CD4-positive, alpha-beta T cell treated with Interleukin-17A for 1 hour (primary cell): ENCODE data around the gene ARHGEF12.

ENCODE experiments used
- DNase-seq: peaks from one replicate; pipeline ENCODE4 v3.0.0-alpha.2; 2020

Gene ARHGEF12, protein sequence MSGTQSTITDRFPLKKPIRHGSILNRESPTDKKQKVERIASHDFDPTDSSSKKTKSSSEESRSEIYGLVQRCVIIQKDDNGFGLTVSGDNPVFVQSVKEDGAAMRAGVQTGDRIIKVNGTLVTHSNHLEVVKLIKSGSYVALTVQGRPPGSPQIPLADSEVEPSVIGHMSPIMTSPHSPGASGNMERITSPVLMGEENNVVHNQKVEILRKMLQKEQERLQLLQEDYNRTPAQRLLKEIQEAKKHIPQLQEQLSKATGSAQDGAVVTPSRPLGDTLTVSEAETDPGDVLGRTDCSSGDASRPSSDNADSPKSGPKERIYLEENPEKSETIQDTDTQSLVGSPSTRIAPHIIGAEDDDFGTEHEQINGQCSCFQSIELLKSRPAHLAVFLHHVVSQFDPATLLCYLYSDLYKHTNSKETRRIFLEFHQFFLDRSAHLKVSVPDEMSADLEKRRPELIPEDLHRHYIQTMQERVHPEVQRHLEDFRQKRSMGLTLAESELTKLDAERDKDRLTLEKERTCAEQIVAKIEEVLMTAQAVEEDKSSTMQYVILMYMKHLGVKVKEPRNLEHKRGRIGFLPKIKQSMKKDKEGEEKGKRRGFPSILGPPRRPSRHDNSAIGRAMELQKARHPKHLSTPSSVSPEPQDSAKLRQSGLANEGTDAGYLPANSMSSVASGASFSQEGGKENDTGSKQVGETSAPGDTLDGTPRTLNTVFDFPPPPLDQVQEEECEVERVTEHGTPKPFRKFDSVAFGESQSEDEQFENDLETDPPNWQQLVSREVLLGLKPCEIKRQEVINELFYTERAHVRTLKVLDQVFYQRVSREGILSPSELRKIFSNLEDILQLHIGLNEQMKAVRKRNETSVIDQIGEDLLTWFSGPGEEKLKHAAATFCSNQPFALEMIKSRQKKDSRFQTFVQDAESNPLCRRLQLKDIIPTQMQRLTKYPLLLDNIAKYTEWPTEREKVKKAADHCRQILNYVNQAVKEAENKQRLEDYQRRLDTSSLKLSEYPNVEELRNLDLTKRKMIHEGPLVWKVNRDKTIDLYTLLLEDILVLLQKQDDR (N-terminal part only)

DNA sequence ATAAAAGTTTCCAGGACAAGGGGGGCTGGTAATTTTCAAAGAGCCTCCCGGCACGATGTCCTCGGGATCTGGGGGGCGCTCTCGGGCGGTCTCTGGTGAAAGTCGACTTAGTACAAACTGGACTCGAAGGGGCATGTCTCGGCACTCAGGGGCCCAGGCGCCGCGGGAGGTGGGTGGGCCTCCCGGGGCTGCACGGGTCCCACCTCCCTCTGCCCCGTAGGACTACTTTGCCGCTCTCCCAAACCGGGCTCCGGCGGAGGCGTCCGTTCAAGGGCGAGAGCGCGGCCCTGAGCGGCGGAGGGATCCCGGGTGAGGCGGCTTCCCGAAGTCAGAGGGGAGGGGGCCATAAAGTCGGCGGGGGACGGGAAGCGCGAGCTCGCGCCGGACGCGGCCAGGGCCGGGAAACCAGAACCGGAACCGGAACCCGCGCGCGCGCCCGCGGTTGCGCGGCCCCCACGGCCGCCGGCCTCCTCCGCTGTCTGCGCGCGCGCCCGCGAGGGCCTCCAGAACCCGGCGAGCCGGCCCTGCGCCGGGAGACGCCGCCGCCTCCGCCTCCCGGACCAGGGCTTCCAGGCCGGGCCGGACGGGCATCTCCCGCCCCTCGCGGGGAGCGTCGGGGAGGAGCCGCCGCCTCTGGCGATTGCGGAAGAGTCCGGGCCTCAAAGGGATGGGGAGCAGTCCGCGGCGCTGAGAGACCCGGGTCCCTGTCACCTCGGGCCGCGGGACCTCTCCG lies at the start of gene ARHGEF12:
Gene ARHGEF12 (plus strand): TSS at position 506 of the 733 bp plus-strand sequence. CDS start 831 bp downstream, outside the sequence.
- DNase-seq = peak; percentile 82

DNA sequence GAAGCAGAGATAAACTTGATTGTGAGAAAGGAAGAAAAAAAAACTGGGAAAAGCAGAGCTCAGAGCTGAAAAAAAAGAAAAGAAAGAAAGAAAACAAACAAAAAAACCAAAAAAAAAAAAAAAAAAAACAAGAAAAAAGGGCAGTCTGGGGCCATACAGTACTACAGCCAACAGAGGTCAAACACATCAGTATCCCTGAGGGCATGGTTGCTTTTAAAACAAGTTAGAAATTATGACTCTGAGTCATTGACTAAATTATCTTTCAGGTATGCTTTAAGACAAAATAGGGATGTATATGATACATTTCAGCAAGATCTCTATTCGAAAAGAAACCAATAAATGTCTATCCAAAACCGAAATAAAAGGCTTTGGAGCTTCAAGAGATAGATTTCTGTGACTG lies 48.2 kb upstream of the ARHGEF12 start:
- DNase-seq = no peak

DNA sequence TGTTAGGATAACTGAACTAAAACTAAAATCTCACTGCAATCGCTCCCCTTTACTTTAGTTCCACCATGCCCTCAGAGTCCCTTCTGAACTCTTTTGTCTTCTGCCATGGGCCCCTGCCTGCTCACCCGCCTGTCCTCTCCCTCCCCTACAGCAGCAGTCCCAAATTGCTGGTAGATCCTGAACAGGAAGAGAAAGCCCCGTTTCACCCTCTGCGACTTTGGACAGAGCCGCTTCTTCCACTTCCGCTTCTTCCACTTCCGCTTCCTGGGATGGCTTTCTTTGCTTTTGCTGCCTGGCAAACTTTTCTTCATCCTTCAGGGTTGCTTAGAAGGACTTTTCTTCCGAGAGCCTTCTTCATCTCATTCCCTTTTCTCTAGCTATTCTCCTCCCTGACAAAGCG lies 46.8 kb upstream of the ARHGEF12 start:
- DNase-seq = no peak

DNA sequence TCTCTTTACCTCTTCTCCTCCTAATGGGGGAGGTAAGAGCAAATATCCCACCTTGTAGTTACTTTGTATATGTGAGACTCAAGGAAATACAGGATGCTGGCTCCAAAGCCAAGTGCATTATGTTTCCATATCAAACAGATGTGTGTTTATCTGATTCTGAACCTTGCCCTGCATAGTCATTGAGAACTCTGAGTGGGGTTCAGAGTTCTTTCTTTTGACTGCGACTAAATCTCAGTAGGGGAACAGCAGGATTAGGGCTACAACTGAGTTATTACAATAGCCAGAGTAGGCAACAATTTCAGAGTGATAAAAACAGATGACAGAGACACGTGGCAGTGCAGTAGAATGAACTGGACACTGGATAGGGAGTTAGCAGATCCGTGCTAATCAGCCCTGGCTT lies 45.3 kb upstream of the ARHGEF12 start:
- DNase-seq = no peak

DNA sequence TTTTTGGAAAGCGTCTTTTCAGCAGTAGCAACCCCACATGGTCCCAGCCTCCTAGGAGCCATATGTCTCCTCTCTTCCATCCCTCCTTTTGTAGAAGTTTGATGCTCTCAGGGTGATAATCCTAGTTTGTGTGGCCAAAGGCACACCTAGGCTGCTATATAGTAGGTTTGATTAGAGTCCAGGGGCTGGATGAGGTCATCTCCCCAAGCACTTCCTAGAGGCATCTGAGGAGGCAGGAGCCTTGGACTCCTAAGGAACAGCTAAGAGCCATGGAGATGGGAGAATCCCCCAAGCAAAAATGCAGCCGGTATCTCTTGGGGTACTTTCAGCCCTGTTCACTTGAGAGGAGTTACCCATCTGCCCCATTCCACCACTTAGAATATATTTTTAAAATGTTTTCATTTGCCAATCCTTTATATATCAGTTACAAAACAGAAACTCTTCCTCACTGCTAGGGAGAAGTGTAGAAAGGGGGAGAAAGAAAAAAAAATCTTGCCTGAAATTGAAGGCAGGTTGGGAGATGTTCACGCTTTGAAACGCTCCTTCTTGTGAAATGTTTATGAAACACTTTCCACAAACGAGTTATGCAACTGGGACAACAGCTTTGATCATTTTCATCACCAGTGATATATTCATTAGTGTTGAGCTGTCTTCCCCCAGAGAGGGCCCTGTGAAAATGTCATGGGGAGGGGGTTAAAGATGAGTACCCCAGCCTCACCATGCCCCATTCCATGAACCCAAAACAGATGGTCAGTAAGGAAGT lies 43.0 kb upstream of the ARHGEF12 start:
- no peak for DNase-seq

DNA sequence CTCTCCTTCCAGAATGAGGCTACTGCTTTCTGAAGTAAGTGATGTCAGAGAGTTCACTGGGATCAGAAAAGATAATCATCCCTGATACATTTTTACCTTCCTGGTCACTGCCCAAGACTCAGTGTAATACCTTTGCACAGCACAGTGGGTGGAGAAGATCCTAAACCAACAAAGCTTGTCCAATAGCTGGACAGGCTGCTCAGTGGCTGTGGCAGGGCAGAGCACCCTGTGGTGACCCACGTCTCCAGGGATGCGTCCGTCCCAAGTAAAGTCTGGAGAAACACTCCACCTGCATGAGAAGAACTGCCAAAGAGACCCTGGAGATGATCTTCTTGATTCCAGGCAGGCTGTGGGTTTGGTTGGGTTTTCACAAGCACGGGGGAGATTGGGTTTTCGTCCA lies 42.1 kb upstream of the ARHGEF12 start:
- no peak for DNase-seq

DNA sequence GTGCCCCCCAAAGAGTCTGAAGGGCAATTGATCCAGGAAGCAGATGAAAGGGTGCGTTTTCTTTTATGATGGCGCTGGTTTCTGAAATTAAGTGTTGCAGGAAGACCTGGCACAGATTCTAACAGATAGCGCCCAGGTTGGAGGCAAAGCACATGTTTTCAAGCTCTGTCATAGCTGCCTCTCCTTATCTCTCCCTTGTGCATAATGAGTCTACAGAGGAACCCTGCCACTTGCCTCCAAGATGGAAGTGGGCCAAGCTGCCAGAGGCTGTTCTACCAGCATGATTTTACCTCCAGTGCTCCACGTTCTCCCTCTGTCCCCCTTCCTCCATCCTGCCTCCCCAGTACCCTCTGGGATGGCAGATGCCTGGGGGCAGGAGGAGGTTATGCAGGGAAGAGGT lies 41.1 kb upstream of the ARHGEF12 start:
- no peak for DNase-seq

DNA sequence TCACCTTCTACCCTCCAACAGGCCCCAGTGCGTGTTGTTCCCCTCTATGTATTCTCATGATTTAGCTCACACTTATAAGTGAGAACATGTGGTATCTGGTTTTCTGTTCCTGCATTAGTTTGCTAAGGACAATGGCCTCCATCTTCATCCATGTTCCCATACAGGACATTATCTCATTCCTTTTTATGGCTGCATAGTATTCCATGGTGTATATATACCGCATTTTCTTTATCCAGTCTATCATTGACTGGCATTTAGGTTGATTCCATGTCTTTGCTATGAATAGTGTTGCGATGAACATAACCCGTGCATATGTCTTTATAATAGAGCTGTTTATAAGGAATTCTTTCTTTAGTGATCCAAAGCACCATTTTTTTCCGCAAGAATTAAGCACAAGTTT lies 39.7 kb upstream of the ARHGEF12 start:
- no peak for DNase-seq

DNA sequence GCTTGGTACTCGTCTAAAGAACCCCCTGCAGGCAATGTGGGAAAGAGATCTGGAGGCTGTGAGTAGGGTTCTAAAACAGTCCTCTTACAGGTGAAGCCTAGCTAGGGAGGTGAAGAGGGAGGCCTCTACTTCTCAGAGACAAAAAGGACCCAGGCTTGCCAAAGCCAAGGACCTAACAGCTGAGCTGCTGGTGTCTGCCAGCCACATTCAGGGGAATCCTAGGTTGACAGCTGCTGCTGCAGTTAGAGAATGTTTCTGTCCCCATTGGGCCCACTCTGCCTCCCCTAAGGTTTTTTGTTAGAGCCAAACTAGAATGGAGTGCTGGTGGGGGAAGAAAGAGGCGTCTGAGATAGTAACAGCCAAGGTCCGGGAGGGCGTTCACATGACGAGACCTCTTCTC lies 37.8 kb upstream of the ARHGEF12 start:
- DNase-seq = no peak

DNA sequence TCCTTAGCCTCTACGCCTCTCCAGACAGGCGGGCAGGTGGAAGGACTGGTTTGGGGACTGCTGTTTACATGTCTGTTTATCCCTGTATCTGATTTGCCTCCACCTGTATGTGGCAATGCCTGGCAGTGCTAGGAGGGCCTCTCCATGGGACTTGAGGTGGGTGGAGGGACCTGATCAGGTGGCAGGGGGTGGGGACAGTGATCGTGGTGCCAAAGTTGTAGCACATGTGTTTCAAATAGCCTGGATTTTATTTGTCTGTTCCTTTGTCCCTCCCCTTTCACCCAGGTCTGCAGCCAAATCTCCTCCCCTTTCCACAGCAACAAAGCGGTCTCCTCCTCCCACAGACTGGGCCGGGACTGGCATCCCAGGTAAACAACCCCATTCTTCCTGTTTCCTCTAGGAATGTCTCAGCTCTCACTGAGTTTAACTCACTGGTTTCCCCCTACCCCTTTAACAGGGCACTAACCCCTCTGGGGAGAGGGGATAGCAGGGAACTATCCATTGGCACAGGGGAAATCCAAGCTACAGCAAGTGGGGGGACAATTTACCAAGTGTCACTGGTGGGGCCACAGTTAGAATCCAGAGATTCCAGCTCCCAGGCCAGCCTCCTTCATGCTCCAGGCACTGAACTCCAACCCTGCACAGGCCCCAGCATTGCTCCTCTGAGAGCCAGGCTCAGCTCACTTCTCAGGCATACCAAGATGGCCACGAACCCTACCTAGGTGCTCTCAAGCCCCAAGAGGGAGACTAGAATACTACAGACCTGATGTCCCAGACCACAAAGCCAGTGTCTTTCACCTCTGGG lies 34.0 kb upstream of the ARHGEF12 start:
- DNase-seq = no peak

DNA sequence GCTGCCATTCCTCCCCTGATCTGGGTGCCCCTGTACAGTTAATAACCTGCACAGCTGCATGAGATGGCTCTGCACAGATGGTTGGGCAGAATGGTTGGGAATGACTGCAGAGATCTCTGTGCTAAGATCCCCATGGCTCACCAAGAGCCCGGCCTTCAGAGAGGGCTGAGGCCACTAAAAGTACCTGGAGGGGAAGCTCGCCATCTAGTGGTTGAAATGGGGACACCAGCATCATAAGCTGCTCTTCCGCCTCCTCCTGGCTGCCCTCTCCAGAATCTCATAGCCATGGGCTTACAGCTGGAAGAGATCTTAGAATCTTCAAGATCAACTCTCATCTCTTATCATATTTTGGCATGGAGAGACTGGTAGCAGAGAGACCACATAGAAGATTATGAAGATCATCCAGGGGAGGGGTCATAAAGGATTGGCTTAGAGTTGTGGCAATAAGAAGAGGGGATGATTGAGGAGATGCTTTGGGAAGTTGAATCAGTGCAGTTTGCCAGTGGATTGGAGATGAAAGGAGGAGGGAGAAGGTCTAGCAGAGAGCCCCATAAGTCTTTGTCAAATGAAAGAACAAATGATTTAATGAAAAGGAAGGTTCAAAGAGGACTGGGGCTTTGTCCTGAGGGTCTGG lies 33.1 kb upstream of the ARHGEF12 start:
- peak; percentile 60 for DNase-seq

DNA sequence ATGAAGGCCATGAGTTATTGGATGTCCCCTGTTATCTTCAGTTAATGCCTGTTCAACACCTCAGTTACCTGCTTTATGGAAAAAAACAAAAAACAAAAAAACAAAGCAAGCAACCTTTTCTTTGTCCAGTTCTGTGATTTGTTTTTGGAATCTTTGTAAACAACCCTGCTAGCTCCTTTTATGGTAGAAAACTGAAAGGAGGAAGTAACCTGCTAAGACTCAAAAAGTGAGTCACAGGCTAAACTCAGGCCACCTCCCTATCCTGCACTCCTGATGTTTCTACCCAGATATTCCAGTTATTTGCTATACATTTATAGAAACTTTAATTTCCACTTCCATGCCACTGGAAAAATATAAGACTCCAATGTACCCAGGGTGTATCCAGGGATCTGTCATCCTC lies 31.7 kb upstream of the ARHGEF12 start:
- DNase-seq = no peak

DNA sequence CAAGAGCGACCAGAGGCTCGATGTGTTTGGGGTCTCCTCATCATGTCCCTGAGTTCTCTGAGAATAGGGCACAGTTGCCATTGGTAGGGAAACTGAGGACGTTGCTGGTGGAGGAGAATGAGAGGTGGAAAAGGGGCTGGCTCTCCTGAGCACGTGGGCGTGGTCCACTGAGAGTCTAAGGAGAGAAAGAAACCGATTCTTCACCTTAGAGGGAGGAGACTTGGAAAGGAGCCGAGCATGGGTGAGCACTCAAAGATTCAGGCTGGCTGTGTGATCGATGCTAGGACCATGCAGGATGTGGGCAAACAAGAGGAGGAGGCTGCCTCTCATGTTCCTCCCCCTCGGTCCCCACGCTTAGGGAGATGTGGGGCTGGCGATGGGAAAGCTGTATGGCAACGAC lies 30.9 kb upstream of the ARHGEF12 start:
- DNase-seq = no peak

DNA sequence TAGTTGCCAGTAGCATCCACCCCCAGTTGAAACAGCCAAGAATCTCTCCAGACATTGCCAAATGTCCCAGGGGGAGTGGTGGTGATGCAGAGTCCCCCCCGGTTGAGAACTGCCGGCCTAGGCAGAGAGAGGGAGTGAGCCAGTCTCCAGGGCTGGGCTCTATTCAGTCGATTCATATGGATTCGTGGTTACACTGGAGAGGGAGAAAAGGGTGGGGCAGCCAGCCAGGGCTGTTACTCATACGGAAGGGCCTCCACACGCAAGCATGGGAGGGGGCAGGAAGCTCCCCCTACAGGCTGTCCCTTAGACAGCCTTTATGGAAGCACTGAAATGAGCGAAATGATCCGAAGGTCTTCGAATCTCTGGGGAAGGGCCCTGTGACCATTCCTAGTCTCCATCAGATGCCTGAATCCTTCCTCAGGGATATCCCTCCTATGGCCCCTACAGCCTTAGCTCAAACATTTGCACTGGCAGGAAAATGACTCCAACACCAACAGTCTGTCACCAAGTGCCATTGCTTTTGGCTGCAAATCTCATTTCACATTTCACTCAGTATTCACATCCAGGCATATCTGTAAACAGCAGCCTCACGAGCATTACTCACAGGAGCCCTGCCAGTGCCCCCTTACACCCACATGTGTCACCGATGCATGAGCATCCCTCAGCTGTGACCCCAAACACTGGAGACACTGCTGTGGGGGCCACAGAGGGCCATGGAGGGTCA lies 29.5 kb upstream of the ARHGEF12 start:
- DNase-seq = no peak

DNA sequence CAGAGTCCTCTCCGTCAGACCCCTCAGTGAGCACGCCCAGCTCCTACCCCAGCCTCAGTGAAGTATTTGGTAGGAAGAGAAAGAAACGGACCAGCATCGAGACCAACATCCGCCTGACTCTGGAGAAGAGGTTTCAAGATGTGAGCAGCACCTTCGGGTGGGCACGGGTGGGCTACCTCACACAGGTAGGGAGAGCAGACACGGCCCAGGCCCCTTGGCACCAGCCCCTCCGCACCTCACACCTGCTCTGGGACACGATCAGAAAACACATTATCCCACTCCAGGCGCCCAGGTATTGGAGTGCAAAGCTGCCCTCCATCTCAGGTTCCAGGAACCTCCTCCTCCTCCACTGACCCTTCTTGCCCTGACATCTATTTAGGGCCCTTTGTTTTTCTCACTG lies 28.7 kb upstream of the ARHGEF12 start:
- no peak for DNase-seq

DNA sequence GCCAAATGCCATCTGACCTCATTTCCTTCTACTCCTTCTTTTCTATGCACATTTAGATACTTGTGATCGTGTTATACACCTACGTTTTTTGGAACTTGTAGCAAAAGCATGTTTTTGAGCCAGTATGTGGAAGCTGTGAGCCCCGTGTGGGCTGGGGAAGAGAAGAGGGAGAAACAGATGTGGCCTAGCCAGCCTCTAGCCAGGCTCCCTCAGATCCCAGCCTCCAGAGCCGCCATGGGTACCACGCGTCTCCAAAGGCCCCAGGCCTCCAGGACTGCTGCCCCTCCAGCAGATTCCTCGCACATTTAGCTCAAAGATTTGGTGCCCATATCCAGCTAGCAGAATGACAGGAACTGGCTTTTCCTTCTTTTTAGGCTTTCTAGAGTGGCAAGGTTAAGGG lies 28.1 kb upstream of the ARHGEF12 start:
- DNase-seq = no peak

DNA sequence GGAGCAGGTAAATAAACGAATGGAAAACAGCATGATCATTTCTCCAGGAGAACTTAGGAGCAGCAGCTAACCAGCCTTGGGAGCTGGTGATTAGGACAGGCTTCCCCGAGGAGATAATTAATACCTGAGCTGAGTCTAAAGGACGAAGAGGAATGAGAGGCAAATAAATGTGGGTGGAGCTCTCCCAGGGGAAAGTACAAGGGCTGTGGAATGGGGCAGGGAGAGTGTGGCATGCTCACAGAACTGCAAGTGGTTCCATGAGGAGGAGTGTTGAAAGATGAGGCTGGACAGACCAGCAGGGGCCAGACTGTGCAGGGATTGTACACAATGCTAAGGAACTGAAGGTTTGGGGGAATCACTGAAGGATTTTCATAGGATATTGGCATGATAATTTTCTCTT lies 25.3 kb upstream of the ARHGEF12 start:
- DNase-seq = no peak

DNA sequence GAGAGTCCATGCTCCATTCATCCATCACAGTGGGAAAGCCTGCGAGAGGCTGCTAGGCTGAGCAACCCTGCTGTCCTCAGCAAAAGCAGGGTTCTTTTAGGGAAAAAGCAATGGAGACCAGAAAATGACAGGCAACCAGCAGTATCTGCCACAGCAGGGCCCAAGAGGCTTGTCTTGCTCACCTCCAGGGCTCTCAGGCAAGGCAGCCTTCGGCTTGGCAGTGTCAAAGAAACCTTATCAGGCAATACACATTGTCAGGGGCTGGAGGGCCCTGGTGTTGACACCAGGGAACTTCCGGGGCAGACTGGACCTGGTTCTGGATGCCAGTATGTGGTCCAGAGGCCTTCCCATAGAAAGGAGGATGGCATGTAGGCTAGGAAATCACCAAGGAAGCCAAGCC lies 21.4 kb upstream of the ARHGEF12 start:
- no peak for DNase-seq

DNA sequence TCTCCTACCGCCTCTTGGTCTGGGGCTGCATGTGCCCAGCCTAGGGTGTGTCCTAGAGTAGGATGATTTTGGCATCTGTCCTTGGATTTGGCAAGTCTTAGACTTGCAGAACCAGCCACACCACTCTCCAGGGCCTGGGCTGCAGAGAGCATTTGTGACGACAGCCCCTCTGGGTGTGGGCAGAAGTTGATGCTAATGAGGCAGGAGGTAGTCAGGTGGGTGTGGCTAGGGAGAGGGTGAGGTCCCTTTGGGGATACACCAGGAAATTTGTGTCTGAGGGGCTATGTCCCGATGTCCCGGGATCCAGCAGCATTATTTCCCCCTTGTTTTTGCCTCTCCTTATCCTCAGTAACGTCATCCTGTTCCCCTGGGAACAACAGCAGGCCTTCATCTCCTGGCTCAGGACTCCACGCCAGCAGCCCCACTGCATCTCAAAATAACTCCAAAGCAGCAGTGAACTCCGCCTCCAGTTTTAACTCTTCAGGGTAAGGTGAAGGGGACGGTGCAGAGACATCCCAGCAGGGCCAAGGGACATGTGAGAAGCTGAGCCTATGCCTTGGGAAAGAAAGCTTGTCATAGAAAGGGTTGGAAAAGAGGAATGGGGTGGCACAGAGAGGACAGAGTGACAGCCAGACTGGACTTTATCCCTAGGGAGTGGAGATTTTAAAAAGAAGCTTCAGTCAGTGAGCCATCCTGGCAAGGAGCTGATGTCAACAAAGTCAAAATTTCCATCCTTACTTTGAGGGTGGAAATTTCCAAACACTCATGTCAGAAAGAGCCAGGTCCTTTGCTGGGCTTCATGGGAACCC lies 19.1 kb upstream of the ARHGEF12 start:
- no peak for DNase-seq
